SK-N-SH (cell line): ENCODE measurements around the gene CNNM1.

Experiments
- CHD2 ChIP-seq: fragments of 150-350 bp; IDR thresholded peaks from 2 replicates; pipeline ENCODE4 v1.6.1; 2018; ENCODE audit warnings: low read length; ENCODE audit not compliant: partially characterized antibody
- CTCF ChIP-seq: fragments of 200-600 bp; sonication (generic); IDR thresholded peaks from 2 replicates; pipeline ENCODE4 v1.6.1; 2017; ENCODE audit warnings: antibody characterized with exemption, mild to moderate bottlenecking, moderate library complexity
- EP300 ChIP-seq, 2 experiments: IDR thresholded peaks; 2 replicates each; pipeline versions ENCODE4 v1.4.0 to v1.6.1; 2012; ENCODE audit warnings: borderline replicate concordance in 1 of 2, low read depth in 1 of 2, low read length in 1 of 2
- MAX ChIP-seq: IDR thresholded peaks from 2 replicates; pipeline ENCODE4 v1.4.0; 2012; ENCODE audit warnings: low read depth
- SIN3A ChIP-seq: IDR thresholded peaks from 2 replicates; pipeline ENCODE4 v1.6.1; 2012; ENCODE audit warnings: low read depth, mild to moderate bottlenecking, low read length, moderate library complexity, borderline replicate concordance
- TAF1 ChIP-seq: IDR thresholded peaks from 2 replicates; pipeline ENCODE4 v1.6.1; 2012; ENCODE audit warnings: low read depth, mild to moderate bottlenecking, low read length, moderate library complexity, borderline replicate concordance

DNA sequence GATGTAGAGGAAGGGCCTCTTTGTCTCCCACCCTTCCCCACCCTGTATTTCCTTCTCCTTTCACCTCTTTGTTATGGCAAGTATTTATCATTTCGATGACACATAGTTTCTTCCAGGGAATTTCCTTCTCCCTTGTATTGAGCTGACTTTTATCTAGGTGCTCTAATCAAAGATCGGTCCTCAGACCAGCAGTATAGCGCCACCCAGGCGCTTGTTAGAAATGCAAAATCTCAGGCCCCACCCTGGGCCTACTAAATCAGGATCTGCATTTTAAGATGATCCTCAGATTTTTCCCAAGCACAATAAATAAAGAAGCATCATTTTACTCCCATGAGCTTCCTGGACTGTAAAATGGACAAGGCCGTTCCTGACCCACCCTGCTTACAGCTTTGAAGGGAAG is 113.2 kb downstream of the CNNM1 start:
- TF ChIP-seq CTCF, result no peak
- no peak for TF ChIP-seq EP300 (IDR thresholded peaks at IDR 0.05; ENCODE audit: borderline replicate concordance in 1 of 2, low read depth in 1 of 2, low read length in 1 of 2)
- TF ChIP-seq CHD2, result no peak
- TF ChIP-seq TAF1, result no peak
- TF ChIP-seq MAX, result no peak
- no peak for TF ChIP-seq SIN3A
